AG10803 (cell line): Measurements from ENCODE around the gene NTN1.

Source experiments
- DNase-seq: peaks from one replicate; pipeline ENCODE4 v3.0.0; 2010; ENCODE audit warnings: low read depth
- H3K4me3 ChIP-seq: 2 replicates; pipeline ENCODE4 v1.5.1; 2011; ENCODE audit warnings: mild to moderate bottlenecking, low read length, control low read depth
- CTCF ChIP-seq: conservative IDR thresholded peaks from 2 replicates; pipeline ENCODE4 v1.5.1; 2011; ENCODE audit warnings: mild to moderate bottlenecking, low read length, control low read depth, inconsistent platforms

Gene NTN1

GRCh38 chr17:9125722-9126121, 104.4 kb downstream of the NTN1 start:
- no peak for DNase-seq
- no peak overlapping the region for H3K4me3 ChIP-seq
- TF ChIP-seq CTCF = no peak

- DNase-seq = no peak
- no peak overlapping the region for H3K4me3 ChIP-seq
- no peak for TF ChIP-seq CTCF
Observed at GRCh38 chr17:9127340-9127739, 106.0 kb downstream of the NTN1 start.

- no peak for DNase-seq
- no peak for TF ChIP-seq CTCF
- no peak overlapping the region for H3K4me3 ChIP-seq
Observed at GRCh38 chr17:9131371-9131770, 110.1 kb downstream of the NTN1 start.

- no peak for DNase-seq
- H3K4me3 ChIP-seq = no peak overlapping the region
- no peak for TF ChIP-seq CTCF
Observed at GRCh38 chr17:9132291-9132690, 111.0 kb downstream of the NTN1 start.

GRCh38 chr17:9132944-9133610, 111.8 kb downstream of the NTN1 start:
- no peak for TF ChIP-seq CTCF
- H3K4me3 ChIP-seq = no peak overlapping the region
- no peak for DNase-seq

GRCh38 chr17:9138161-9138717, 116.9 kb downstream of the NTN1 start:
- DNase-seq = peak; percentile 50
- H3K4me3 ChIP-seq = no peak overlapping the region
- no peak for TF ChIP-seq CTCF

GRCh38 chr17:9139695-9140094, 118.4 kb downstream of the NTN1 start:
- DNase-seq = no peak
- no peak for TF ChIP-seq CTCF
- H3K4me3 ChIP-seq = no peak overlapping the region
